ENCODE results near the gene PLSCR5. TPM values are rescaled to one million over a fixed set of nuclear protein-coding genes. Genes with fewer than 3 reads are reported as not detected.

Gene PLSCR5
- total and polyA plus RNA-seq, 2 donors (not counting 3 experiments of a cell fraction or from before 2014, with no cell fraction given), result not detected

- TF ChIP-seq POLR2A (IDR thresholded peaks at IDR 0.05; ENCODE audit: low read depth, low read length), result no peak
- no peak for TF ChIP-seq FOS (IDR thresholded peaks at IDR 0.05; ENCODE audit: borderline replicate concordance, insufficient read depth, low read length)
- no peak for TF ChIP-seq JUN (IDR thresholded peaks at IDR 0.05; ENCODE audit: borderline replicate concordance, insufficient read depth, insufficient read length, low read depth)
- no peak for TF ChIP-seq MYC (IDR thresholded peaks at IDR 0.05; ENCODE audit: low read depth, low read length)
- TF ChIP-seq POLR2AphosphoS5 (IDR thresholded peaks at IDR 0.05; ENCODE audit: insufficient read depth, low read depth, low read length), result no peak
- no peak for TF ChIP-seq MAX (IDR thresholded peaks at IDR 0.05; ENCODE audit: insufficient read depth, insufficient read length)
- TF ChIP-seq GATA2 (IDR thresholded peaks at IDR 0.05; ENCODE audit: insufficient read depth, insufficient read length, low read depth, low read length), result no peak
- no peak for TF ChIP-seq CTCF (IDR thresholded peaks at IDR 0.05; ENCODE audit: extremely low read depth in 1 of 2, insufficient read depth in 1 of 2, low read depth in 1 of 2, low read length in 2 of 2)
- no peak for TF ChIP-seq EZH2 (IDR thresholded peaks at IDR 0.05; ENCODE audit: borderline replicate concordance, low read depth, low read length, severe bottlenecking)
- no peak overlapping the region for H3K4me2 ChIP-seq (ENCODE audit: insufficient read depth, low read length)
- DNase-seq (ENCODE audit: low read depth, low spot score) (no peak), FAIRE-seq (no peak)
- dilution Hi-C loops (cut with MboI; ENCODE audit: extremely low pct_ligation_motif_present, low sequenced_read_pairs), result no loop called here
- no peak overlapping the region for H2AFZ ChIP-seq (ENCODE audit: low read depth, low read length)
- ChIA-PET CTCF (interaction anchor here (0.7 to 3.0 kb wide), 7 partner anchors 24 to 510 kb away, joined by 3 to 14 read pairs (median 7); no protein-coding TSS in a partner anchor), POLR2A (interaction anchor here (0.5 kb wide), 1 partner anchor 1037 kb away, joined by 3 read pairs; no protein-coding TSS in a partner anchor)
- intact Hi-C loops (cut with micrococcal nuclease), result loop anchor here (2.0 kb wide), 3 partner anchors 31 to 799 kb away; partner anchors contain the start of gene PLSCR1
- H4K20me1 ChIP-seq (replicated peaks; ENCODE audit: control insufficient read depth, extremely low read depth, insufficient read depth, low read length), result no peaks in the 10 kb centered on the region
- no peaks in the 10 kb centered on the region for H3K79me2 ChIP-seq (ENCODE audit: control insufficient read depth, insufficient read depth, low read length)
- H3K4me1 ChIP-seq (ENCODE audit: control insufficient read depth, extremely low read depth, insufficient read depth, low read length), result no peaks in the 10 kb centered on the region
- H3K27me3 ChIP-seq (ENCODE audit: control insufficient read depth in 2 of 2, insufficient read depth in 2 of 2, low read length in 2 of 2), result no peaks in the 10 kb centered on the region
- H3K9ac ChIP-seq (replicated peaks; ENCODE audit: extremely low read depth, insufficient read depth, low read length), result no peak overlapping the region
- H3K27ac ChIP-seq (ENCODE audit: insufficient read depth, low read depth, low read length), result no peak overlapping the region
- no TSS peak for BruUV-seq (replicated peaks)
- H3K36me3 ChIP-seq (ENCODE audit: control insufficient read depth in 2 of 2, extremely low read depth in 1 of 2, insufficient read depth in 2 of 2, low read length in 2 of 2), result no peaks in the 10 kb centered on the region
- H3K4me3 ChIP-seq (replicated peaks in 1 of 3; ENCODE audit: insufficient read depth in 1 of 3, low read depth in 1 of 3, low read length in 3 of 3), result no peak overlapping the region
- H3K9me1 ChIP-seq (replicated peaks; ENCODE audit: control insufficient read depth, extremely low read depth, insufficient read depth, low read length), result no peaks in the 10 kb centered on the region
- H3K9me3 ChIP-seq (replicated peaks; ENCODE audit: control insufficient read depth, insufficient read depth, low read length), result no peaks in the 10 kb centered on the region
Observed at GRCh38 chr3:146575636-146576035, 29.5 kb downstream of the PLSCR5 start.

Measured in endothelial cell of umbilical vein (primary cell).